GM10248 (cell line): ENCODE results near the gene LRRC14B.
"Not testable (repeated sequence)": the region's sequence is repeated elsewhere in the genome, so short reads cannot be mapped to it uniquely, and the experiment has no call there.

Experiments used
- CTCF ChIA-PET: fragments of 300-600 bp; sonication (Branson Sonifier 250); formaldehyde crosslinking; extraction: SDS; loops from one replicate; lab custom pipeline; 2021; ENCODE audit warnings: antibody characterized with exemption; lab: Yijun Ruan, JAX
- POLR2A ChIA-PET: fragments of 350-650 bp; sonication (Branson Sonifier 250); formaldehyde crosslinking; extraction: SDS; loops from one replicate; lab custom pipeline; 2020; ENCODE audit warnings: antibody characterized with exemption; lab: Yijun Ruan, JAX
- DNase-seq: peaks from one replicate; pipeline ENCODE4 v3.0.0; 2012; ENCODE audit errors: extremely low spot score
- TF ChIP-seq, protein P1 (sequence below): IDR thresholded peaks from 2 replicates; pipeline ENCODE4 v1.5.1; 2012; ENCODE audit warnings: mild to moderate bottlenecking, low read depth; ENCODE audit errors: extremely low read depth, missing control alignments, control extremely low read depth

Gene LRRC14B

DNA sequence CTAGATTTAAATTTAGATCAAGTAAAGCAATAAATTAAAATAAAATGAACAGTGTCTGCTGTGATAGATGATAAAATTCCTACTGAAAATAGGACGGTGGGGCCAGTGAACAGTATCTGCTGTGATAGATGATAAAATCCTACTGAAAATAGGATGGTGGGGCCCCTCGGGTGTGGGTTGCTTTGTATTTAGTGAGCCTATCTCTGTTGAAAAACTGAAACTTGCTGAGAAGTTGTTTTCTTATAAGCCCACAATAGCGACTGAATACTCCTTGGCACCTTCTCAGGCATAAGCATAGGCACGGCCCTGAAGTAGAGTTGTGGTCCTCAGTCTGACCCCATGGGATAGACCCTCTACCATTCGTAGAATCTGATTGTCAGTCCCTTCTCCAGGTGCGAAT, 32.5 kb downstream of the LRRC14B start:
- POLR2A ChIA-PET = no interaction called here
- TF ChIP-seq, protein P1, sequence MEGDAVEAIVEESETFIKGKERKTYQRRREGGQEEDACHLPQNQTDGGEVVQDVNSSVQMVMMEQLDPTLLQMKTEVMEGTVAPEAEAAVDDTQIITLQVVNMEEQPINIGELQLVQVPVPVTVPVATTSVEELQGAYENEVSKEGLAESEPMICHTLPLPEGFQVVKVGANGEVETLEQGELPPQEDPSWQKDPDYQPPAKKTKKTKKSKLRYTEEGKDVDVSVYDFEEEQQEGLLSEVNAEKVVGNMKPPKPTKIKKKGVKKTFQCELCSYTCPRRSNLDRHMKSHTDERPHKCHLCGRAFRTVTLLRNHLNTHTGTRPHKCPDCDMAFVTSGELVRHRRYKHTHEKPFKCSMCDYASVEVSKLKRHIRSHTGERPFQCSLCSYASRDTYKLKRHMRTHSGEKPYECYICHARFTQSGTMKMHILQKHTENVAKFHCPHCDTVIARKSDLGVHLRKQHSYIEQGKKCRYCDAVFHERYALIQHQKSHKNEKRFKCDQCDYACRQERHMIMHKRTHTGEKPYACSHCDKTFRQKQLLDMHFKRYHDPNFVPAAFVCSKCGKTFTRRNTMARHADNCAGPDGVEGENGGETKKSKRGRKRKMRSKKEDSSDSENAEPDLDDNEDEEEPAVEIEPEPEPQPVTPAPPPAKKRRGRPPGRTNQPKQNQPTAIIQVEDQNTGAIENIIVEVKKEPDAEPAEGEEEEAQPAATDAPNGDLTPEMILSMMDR = no peak
- CTCF ChIA-PET = no interaction called here
- DNase-seq = no peak

DNA sequence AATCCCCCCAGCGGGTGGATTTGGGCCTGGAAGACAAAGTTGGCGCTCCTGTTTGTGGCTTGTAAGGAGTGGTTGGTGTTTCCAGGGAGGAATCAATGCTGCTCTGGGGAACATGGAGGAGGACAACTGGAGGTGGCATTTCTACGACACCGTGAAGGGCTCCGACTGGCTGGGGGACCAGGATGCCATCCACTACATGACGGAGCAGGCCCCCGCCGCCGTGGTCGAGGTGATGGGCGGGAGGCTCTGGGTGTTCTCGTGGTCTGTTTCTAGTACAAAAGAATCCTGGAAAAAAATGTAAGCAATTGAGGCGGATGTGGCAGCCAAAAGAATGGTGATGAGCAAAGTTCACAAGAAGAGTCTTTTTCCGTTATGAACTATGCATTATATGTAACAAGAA, 34.0 kb downstream of the LRRC14B start:
- TF ChIP-seq, protein P1 = no peak
- ChIA-PET POLR2A (no interaction called here), CTCF (no interaction called here)
- no peak for DNase-seq

DNA sequence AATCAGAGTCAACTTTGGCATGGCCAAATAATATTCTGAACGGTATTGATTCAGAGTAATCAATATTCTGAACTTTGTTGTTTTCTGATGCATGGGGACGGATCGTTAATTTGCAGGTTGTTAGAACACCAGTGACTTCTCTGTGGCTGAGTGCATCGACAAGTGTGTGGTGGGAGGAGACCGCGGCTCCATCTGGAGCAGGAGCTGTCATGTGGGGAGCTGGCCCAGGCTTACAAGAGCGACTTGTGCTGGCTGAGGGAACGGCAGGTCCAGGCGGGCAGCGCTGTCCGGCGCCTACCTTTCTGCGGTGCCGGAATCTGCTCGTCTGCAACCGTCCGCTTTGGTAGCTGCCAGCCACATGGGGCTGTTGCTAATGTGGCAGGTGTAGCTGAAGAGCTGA, 36.1 kb downstream of the LRRC14B start:
- POLR2A ChIA-PET, DNase-seq: not testable (repeated sequence)
- CTCF ChIA-PET = interaction anchor here (0.9 to 1.4 kb wide), 2 partner anchors 8 to 9 kb away, joined by 3 to 5 read pairs; partner anchors contain the start of genes CCDC127 and SDHA

DNA sequence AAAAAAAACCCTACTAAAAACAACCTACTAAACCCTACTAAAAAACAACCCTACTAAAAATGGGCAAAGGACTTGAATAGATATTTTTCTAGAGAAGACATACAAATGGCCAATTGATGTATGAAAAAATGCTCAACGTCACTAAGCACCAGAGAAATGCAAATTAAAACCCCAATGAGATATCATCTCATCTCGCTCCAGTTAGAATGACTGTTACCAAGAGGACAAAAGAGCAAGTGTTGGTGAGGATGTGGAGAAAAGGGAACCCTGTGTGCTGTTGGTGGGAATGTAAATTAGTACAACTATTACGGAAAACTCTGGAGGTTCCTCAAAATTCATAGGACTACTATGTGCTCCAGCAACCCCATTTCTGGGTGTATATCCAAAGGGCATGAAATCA, 37.6 kb downstream of the LRRC14B start:
- DNase-seq = no peak
- ChIA-PET CTCF (no interaction called here), POLR2A (no interaction called here)
- TF ChIP-seq, protein P1 = no peak

DNA sequence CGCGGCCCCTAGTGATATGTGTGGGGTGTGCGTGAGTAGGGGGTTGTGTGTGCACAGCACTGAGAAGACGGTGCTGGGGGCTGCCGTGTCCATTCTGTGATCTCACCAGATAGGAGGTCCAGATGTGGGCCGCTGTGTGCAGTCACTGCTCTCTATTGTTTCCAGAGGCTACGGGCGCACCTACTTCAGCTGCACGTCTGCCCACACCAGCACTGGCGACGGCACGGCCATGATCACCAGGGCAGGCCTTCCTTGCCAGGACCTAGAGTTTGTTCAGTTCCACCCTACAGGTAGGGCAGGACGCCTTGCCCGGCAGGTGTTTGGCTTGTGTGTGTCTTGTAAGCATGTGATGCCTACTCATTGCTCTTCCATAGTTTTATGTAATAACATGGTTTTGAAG, 39.4 kb downstream of the LRRC14B start:
- TF ChIP-seq, protein P1 = no peak
- POLR2A ChIA-PET = no interaction called here
- no peak for DNase-seq
- CTCF ChIA-PET = no interaction called here

DNA sequence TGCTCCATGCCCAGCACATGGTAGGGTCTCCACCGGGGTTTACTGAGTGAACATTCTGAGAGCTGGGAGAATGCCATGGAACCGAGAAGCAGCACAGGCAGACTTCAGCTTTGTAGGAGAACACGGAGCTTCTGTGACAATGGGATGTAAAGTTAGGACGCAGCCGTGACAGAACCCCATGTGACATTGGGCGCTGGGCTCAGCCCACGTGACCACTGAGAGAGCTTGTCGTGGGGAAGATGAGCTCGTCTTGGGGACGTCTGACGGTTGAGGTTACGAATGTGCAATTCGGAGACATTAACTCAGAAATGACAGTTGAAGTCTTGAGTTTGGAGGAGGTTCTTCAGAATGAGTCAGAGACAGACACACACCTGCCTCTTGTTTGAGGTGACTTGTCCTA, 40.4 kb downstream of the LRRC14B start:
- ChIA-PET CTCF (interaction anchor here (0.8 kb wide), 1 partner anchor 13 kb away, joined by 3 read pairs; the partner anchor contains the start of genes CCDC127 and SDHA), POLR2A (no interaction called here)
- no peak for DNase-seq
- TF ChIP-seq, protein P1 = no peak

DNA sequence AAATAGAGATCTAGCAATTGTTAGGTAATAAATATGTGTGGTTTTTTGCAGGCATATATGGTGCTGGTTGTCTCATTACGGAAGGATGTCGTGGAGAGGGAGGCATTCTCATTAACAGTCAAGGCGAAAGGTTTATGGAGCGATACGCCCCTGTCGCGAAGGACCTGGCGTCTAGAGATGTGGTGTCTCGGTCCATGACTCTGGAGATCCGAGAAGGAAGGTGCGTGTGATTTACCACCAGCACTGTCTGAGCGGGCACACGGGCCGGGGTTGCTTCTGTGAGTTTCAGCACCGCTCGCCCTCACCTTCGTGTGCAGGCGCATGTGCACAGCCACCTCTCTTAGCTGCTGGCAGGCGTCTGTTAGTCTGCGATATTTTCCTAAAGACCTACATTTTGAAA, 42.1 kb downstream of the LRRC14B start:
- DNase-seq, POLR2A ChIA-PET: not testable (repeated sequence)
- CTCF ChIA-PET = interaction anchor here (1.3 to 1.5 kb wide), 2 partner anchors 11 to 51 kb away, joined by 3 read pairs; no protein-coding TSS in a partner anchor

DNA sequence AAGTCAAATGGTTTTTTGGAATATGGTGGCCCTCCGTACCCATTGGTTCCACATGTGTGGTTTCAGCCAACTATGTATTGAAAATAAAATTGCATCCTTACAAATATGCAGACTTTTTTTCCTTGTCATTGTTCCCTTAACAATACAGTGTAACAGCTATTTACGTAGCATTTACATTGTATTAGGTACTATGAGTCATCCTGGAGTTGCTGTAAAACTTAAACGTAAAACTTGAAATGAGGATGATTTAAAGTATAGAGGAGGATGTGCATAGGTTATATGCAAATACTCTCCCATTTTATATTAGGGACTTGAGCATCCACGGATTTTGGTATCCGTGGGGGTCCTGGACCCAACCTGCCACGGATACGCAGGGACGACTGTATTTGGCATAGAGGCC, 43.2 kb downstream of the LRRC14B start:
- ChIA-PET CTCF (no interaction called here), POLR2A (interaction anchor here (0.6 to 0.7 kb wide), 2 partner anchors 121 to 275 kb away, joined by 4 read pairs; no protein-coding TSS in a partner anchor)
- TF ChIP-seq, protein P1 = no peak
- DNase-seq = no peak

DNA sequence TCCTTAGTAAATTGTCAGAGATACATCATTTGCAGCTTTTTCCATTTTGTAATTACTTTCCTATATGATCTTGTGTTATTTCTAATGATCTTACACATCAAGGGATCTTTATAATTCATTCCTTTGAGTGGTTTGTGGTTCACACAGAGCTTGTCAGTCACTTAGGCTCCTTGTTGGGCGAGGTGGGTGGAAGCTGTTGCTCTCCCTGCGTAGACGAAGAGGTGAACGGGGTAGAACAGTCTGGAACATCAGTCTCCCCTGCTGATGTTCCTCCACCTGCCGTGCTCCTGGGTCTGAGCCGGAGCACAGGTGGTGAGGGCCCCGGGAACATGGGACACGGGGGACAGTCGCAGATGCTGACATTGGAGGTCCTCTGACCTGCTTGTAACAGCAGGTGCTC, 44.2 kb downstream of the LRRC14B start:
- DNase-seq, POLR2A ChIA-PET: not testable (repeated sequence)
- CTCF ChIA-PET = interaction anchor here (1.2 kb wide), 1 partner anchor 8 kb away, joined by 3 read pairs; no protein-coding TSS in a partner anchor

DNA sequence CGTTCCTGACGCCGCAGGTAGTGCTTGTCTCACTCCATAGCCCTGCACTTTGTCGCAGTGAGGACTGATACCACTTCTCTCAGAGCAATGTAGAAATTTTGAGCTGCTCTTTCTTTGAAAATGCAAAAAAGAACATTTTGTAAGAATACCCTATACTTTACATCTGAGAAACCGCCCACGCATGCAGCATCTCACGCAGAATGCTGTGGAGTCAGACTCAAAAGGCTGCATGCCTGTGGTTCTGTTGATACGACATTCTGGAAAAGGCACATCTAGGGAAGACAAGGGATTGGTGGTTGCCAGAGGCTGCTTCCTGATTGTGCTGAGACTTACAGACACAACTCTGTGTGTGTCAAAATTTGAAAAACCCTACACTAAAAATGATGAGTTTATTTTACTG, 46.6 kb downstream of the LRRC14B start:
- DNase-seq, POLR2A ChIA-PET, CTCF ChIA-PET: not testable (repeated sequence)

DNA sequence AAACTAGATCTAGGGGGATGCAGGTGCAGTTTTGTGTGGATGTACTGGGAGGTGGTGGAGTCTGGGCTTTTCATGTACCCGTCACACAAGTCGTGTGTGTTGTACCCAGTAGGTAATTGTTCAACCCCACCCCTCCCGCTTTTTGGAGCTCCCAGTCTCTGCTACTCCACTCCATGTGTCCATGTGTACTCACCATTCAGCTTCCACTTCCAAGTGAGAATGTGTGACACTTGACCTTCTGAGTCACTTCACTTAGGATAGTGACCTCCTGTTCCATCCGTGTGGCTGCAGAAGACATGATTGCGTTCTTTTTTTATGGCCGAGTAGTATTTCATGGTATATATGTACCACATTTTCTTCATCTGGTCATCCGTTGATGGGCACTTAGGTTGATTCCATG, 49.3 kb downstream of the LRRC14B start:
- CTCF ChIA-PET, DNase-seq, POLR2A ChIA-PET: not testable (repeated sequence)
